Activated B cell treated with CpG ODN at 0.5 μM for 24 hours (primary cell): ENCODE data around the gene GXYLT1. TPM values are rescaled to one million over a fixed set of nuclear protein-coding genes. Genes with fewer than 3 reads are reported as not detected.
"Not testable (repeated sequence)": the region's sequence is repeated elsewhere in the genome, so short reads cannot be mapped to it uniquely, and the experiment has no call there.

Experiments
- ATAC-seq: fragments of 200-7000 bp; cut with Tn5 transposase; one replicate; pipeline ENCODE4 v1.10.0; 2021; ENCODE audit warnings: low read depth, mild to moderate bottlenecking, moderate library complexity
- CTCF ChIA-PET: fragments of 350-600 bp; sonication (Branson Sonifier 250); formaldehyde crosslinking; loops from one replicate; lab custom pipeline; 2021; ENCODE audit warnings: antibody characterized with exemption; lab: Charles Lee
- POLR2A ChIA-PET: fragments of 350-600 bp; sonication (Branson Sonifier 250); formaldehyde crosslinking; loops from one replicate; lab custom pipeline; 2021; ENCODE audit warnings: antibody characterized with exemption; lab: Charles Lee
- DNase-seq: peaks from one replicate; pipeline ENCODE4 v3.0.0; 2022
- H3K27ac Mint-ChIP-seq: one replicate; pipeline ENCODE4 v1.8.0; 2020; ENCODE audit warnings: mixed read lengths
- H3K27me3 Mint-ChIP-seq: one replicate; pipeline ENCODE4 v1.8.0; 2021; ENCODE audit warnings: mixed read lengths
- H3K36me3 Mint-ChIP-seq: one replicate; pipeline ENCODE4 v1.8.0; 2021; ENCODE audit warnings: low read depth, mixed read lengths
- H3K4me1 Mint-ChIP-seq: one replicate; pipeline ENCODE4 v1.8.0; 2021; ENCODE audit warnings: mixed read lengths
- H3K4me3 Mint-ChIP-seq: one replicate; pipeline ENCODE4 v1.8.0; 2020; ENCODE audit warnings: mild to moderate bottlenecking, mixed read lengths
- H3K9me3 Mint-ChIP-seq: one replicate; pipeline ENCODE4 v1.8.0; 2020; ENCODE audit warnings: mixed read lengths
- intact Hi-C: fragments of 100-400 bp; cut with micrococcal nuclease; formaldehyde crosslinking; loops from one replicate; pipeline ENCODE4 v1.15.1; 2024
- total RNA-seq: library from RNA; stranded (reverse); gene quantifications from 2 replicates; pipeline ENCODE4 v1.2.3, GENCODE V29; 2022
- TF ChIP-seq, protein P1 (sequence below): fragments of 200-600 bp; IDR thresholded peaks from one replicate; pipeline ENCODE4 v1.8.0; 2022; ENCODE audit warnings: antibody characterized with exemption, mild to moderate bottlenecking

The GXYLT1 gene
- total RNA-seq, 1 donor from 2014 or later: 7.9 TPM

DNA sequence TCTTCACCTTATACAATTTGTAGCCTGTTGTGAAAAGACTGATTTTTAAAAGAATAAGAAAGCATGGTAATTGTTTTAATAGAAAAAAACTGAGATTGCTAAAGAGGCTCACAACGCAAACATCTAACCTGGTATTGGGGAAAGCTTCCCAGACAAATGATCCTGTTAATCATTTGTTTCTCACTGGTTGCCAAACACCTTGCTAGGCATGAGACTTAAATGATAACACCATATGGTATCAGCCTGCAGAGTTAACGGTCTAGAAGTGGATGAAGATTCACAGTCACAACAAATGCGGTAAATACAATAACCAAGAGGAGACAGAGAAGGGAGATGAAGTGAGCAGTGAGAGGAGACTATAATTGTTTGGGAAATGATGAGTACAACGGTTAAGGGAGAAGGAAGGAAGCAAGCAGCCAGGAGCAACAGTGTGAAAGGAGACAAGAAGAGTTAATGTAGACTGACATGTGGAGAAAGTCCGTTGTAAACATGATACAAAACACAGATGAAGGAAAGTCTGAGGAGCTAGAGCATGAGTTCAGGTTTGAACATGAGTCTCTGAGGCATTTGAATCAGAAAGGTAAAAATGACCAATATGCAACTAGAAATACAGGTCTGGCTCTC lies 19.8 kb downstream of the GXYLT1 start:
- Mint-ChIP-seq H3K27ac (no peak overlapping the region), H3K36me3 (peaks cover 10% of the 10 kb centered on the region), H3K9me3 (no peaks in the 10 kb centered on the region), H3K4me3 (no peak overlapping the region), H3K27me3 (no peaks in the 10 kb centered on the region), H3K4me1 (peaks cover 9% of the 10 kb centered on the region)
- TF ChIP-seq, protein P1, sequence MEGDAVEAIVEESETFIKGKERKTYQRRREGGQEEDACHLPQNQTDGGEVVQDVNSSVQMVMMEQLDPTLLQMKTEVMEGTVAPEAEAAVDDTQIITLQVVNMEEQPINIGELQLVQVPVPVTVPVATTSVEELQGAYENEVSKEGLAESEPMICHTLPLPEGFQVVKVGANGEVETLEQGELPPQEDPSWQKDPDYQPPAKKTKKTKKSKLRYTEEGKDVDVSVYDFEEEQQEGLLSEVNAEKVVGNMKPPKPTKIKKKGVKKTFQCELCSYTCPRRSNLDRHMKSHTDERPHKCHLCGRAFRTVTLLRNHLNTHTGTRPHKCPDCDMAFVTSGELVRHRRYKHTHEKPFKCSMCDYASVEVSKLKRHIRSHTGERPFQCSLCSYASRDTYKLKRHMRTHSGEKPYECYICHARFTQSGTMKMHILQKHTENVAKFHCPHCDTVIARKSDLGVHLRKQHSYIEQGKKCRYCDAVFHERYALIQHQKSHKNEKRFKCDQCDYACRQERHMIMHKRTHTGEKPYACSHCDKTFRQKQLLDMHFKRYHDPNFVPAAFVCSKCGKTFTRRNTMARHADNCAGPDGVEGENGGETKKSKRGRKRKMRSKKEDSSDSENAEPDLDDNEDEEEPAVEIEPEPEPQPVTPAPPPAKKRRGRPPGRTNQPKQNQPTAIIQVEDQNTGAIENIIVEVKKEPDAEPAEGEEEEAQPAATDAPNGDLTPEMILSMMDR: no peak
- DNase-seq (no peak), ATAC-seq (no peak)
- intact Hi-C loops: loop anchor here (5.0 kb wide), 1 partner anchor 442 kb away; no protein-coding TSS in a partner anchor
- CTCF ChIA-PET: no interaction called here
- POLR2A ChIA-PET: no interaction called here

DNA sequence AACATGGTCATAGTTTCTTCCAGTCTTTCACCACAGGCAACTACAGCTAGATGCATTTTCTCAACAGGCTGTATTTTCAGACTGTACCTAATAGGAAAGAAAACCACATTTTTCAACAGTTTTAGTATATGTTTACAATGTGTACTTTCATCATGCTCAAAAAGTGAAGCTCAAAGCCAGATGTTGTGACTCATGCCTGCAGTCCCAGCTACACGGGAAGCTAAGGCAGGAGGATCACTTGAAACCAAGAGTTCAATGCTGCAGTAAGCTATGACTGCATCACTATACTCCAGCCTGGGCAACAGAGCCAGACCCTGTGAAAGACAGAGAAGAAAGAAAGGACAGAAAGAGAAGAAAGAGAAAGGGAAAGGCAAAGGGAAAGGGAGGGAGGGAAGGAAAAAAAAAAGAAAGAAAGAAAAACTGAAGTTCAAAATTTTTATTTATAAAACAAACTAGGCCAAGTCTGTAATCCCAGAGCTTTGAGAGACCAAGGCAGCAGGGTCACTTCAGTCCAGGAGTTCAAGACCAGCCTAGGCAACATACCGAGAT lies 25.5 kb downstream of the GXYLT1 start:
- no peak overlapping the region for H3K27ac Mint-ChIP-seq
- no peaks in the 10 kb centered on the region for H3K27me3 Mint-ChIP-seq
- TF ChIP-seq, protein P1: no peak
- CTCF ChIA-PET: no interaction called here
- POLR2A ChIA-PET: no interaction called here
- intact Hi-C loops: no loop called here
- peaks cover 29% of the 10 kb centered on the region for H3K36me3 Mint-ChIP-seq
- peaks cover 4% of the 10 kb centered on the region for H3K4me1 Mint-ChIP-seq
- H3K9me3 Mint-ChIP-seq: no peaks in the 10 kb centered on the region
- ATAC-seq: no peak
- no peak for DNase-seq
- no peak overlapping the region for H3K4me3 Mint-ChIP-seq

- no peak for ATAC-seq
- Mint-ChIP-seq H3K27ac (no peak overlapping the region), H3K9me3 (no peaks in the 10 kb centered on the region), H3K4me3 (no peak overlapping the region), H3K4me1 (peaks cover 4% of the 10 kb centered on the region), H3K36me3 (peaks cover 33% of the 10 kb centered on the region), H3K27me3 (no peaks in the 10 kb centered on the region)
- CTCF ChIA-PET: no interaction called here
- TF ChIP-seq, protein P1: no peak
- intact Hi-C loops: no loop called here
- no peak for DNase-seq
- POLR2A ChIA-PET: no interaction called here
Measured at GRCh38 chr12:42118136-42118879, 26.4 kb downstream of the GXYLT1 start.

DNA sequence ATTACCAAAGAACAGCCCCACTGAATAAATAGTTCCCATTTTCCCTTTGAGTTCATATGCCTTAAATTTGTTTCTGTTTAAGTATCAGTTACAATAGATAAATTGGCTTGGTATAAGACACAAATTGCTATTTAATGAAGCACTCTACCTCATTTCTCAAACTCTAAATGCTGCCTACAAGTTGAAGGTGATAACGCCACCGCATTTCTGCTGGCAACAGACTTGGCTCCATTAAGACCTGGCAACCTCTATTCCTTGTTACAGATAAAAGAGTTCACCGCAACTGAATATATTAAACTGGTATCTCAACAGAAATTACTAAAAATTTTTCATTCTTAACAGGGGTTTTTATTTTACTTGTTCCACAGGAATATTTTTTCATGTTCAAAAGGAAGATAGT lies 35.6 kb downstream of the GXYLT1 start:
- no peak overlapping the region for H3K27ac Mint-ChIP-seq
- peaks cover 55% of the 10 kb centered on the region for H3K36me3 Mint-ChIP-seq
- peaks cover 5% of the 10 kb centered on the region for H3K4me1 Mint-ChIP-seq
- H3K9me3 Mint-ChIP-seq: peaks cover 2% of the 10 kb centered on the region
- DNase-seq (no peak), ATAC-seq (no peak)
- H3K27me3 Mint-ChIP-seq: no peaks in the 10 kb centered on the region
- intact Hi-C loops: no loop called here
- no peak overlapping the region for H3K4me3 Mint-ChIP-seq
- ChIA-PET POLR2A (no interaction called here), CTCF (no interaction called here)
- TF ChIP-seq, protein P1: no peak

DNA sequence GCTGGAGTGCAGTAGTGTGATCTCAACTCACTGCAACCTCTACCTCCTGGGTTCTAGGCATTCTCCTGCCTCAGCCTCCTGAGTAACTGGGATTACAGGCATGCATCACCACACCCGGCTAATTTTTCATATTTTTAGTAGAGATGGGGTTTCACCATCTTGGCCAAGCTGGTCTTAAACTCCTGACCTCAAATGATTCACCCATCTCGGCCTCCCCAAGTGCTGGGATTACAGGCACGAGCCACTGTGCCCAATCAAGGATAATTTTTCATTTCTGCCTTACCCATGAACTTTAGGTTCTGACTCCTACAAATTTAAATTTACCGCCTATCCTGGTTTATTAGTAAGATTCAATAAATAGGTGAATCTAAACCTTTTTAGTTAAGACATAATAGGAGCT lies 37.9 kb downstream of the GXYLT1 start:
- H3K27ac Mint-ChIP-seq, POLR2A ChIA-PET, CTCF ChIA-PET: not testable (repeated sequence)

More for the DNA sequence above, 37.9 kb downstream of the GXYLT1 start:
- H3K4me1 Mint-ChIP-seq, ATAC-seq, DNase-seq, H3K4me3 Mint-ChIP-seq, H3K27me3 Mint-ChIP-seq, H3K9me3 Mint-ChIP-seq, intact Hi-C loops: not testable (repeated sequence)
- peaks cover 40% of the 10 kb centered on the region for H3K36me3 Mint-ChIP-seq
